Sigmoid colon (tissue), 4 donors: ENCODE data around the gene SGPP2.

Experiments used
- POLR2AphosphoS5 ChIP-seq, 4 donors: sonication (generic); formaldehyde crosslinking; IDR thresholded peaks; one replicate each; pipeline ENCODE4 v1.6.1; 2017; ENCODE audit warnings: antibody characterized with exemption in 4 of 4
- TF ChIP-seq, protein P1 (sequence below), 4 experiments: fragments of 450-650 bp in 3 of 4; fragments of 200-600 bp in 1 of 4; IDR thresholded peaks; one replicate each; pipeline ENCODE4 v1.5.1; 2016 to 2019; ENCODE audit warnings: antibody characterized with exemption in 4 of 4, mild to moderate bottlenecking in 3 of 4, moderate library complexity in 2 of 4

DNA sequence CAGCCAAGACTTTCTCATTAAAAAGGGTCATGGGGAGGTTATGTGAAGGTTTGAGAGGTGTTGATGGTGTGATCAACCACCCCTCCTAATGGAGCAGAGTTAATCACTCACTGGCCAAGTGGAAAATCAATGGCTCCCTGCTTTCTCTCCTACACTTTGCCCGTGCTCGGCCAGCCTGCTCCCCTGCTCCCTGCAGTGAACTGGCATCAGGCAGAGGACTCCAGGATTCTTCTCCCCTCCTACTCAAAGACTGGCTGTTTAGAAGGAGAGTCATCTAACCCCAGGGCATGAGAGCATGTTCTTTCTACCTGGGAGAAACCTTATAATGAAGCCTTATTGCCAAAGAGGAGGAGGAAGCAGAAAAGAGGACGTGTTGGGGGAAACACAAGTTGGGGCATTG lies 74.9 kb downstream of the SGPP2 start:
- TF ChIP-seq POLR2AphosphoS5 (IDR thresholded peaks at IDR 0.05): no peak
- TF ChIP-seq, protein P1, sequence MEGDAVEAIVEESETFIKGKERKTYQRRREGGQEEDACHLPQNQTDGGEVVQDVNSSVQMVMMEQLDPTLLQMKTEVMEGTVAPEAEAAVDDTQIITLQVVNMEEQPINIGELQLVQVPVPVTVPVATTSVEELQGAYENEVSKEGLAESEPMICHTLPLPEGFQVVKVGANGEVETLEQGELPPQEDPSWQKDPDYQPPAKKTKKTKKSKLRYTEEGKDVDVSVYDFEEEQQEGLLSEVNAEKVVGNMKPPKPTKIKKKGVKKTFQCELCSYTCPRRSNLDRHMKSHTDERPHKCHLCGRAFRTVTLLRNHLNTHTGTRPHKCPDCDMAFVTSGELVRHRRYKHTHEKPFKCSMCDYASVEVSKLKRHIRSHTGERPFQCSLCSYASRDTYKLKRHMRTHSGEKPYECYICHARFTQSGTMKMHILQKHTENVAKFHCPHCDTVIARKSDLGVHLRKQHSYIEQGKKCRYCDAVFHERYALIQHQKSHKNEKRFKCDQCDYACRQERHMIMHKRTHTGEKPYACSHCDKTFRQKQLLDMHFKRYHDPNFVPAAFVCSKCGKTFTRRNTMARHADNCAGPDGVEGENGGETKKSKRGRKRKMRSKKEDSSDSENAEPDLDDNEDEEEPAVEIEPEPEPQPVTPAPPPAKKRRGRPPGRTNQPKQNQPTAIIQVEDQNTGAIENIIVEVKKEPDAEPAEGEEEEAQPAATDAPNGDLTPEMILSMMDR (IDR thresholded peaks at IDR 0.05): no peak
